ENCODE measurements around the gene NPR3. TPM values are rescaled to one million over a fixed set of nuclear protein-coding genes. Genes with fewer than 3 reads are reported as not detected.

The NPR3 gene
- total RNA-seq, 1 experiment from 2014 or later = 0.11 TPM

DNA sequence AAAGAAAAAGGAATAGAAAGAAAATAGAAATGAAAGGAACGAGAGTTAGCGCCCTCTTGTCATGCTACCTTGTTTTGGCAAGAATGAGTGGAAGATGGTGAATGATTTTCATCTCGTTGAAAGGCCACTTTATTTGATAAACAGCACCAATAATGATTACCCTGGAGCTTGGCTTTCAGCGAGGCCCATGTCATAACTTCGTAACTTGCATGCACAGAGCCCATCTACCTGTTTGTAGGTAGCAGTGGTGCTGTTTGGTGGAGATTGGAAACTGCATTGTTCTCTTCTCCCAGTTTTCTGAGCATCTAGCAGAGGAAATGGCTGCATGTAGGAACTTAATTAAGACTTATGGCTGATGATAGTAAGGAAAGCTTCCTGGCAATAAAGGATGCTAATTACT is 59.3 kb downstream of the NPR3 start:
- intact Hi-C loops (cut with micrococcal nuclease; ENCODE audit: unreplicated experiment) = no loop called here
- Histone ChIP-seq H3K4me1 (no peaks in the 10 kb centered on the region), H3K27me3 (replicated peaks; ENCODE audit: control insufficient read depth, insufficient read depth, low read length) (no peaks in the 10 kb centered on the region), H3K36me3 (ENCODE audit: control insufficient read depth, insufficient read depth, low read length) (no peaks in the 10 kb centered on the region), H3K9me3 (no peaks in the 10 kb centered on the region), H3K4me3 (ENCODE audit: low read depth, low read length) (no peak overlapping the region)
- DNase-seq = no peak
- H3K4me3 Mint-ChIP-seq (ENCODE audit: unreplicated experiment) = no peak overlapping the region
- no peak overlapping the region for H3K27ac Mint-ChIP-seq (ENCODE audit: unreplicated experiment)
- TF ChIP-seq, protein P1, sequence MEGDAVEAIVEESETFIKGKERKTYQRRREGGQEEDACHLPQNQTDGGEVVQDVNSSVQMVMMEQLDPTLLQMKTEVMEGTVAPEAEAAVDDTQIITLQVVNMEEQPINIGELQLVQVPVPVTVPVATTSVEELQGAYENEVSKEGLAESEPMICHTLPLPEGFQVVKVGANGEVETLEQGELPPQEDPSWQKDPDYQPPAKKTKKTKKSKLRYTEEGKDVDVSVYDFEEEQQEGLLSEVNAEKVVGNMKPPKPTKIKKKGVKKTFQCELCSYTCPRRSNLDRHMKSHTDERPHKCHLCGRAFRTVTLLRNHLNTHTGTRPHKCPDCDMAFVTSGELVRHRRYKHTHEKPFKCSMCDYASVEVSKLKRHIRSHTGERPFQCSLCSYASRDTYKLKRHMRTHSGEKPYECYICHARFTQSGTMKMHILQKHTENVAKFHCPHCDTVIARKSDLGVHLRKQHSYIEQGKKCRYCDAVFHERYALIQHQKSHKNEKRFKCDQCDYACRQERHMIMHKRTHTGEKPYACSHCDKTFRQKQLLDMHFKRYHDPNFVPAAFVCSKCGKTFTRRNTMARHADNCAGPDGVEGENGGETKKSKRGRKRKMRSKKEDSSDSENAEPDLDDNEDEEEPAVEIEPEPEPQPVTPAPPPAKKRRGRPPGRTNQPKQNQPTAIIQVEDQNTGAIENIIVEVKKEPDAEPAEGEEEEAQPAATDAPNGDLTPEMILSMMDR (IDR thresholded peaks at IDR 0.05; ENCODE audit: insufficient read depth in 1 of 2, low read depth in 1 of 2, low read length in 1 of 2, severe bottlenecking in 1 of 2, unreplicated experiment in 1 of 2) = no peak
- H3K9me3 Mint-ChIP-seq (ENCODE audit: unreplicated experiment) = no peaks in the 10 kb centered on the region
- H3K36me3 Mint-ChIP-seq (ENCODE audit: insufficient read depth, unreplicated experiment) = no peaks in the 10 kb centered on the region
- no peaks in the 10 kb centered on the region for H3K4me1 Mint-ChIP-seq (ENCODE audit: low read depth, unreplicated experiment)
- ChIA-PET POLR2A (no interaction called here), CTCF (no interaction called here)
- no TSS peak for BruUV-seq (replicated peaks)
- H3K27me3 Mint-ChIP-seq (ENCODE audit: insufficient read depth, unreplicated experiment) = peaks cover 17% of the 10 kb centered on the region

GRCh38 chr5:32771037-32771436 is 59.9 kb downstream of the NPR3 start:
- intact Hi-C loops (cut with micrococcal nuclease; ENCODE audit: unreplicated experiment) = no loop called here
- no peak for DNase-seq
- H3K36me3 Mint-ChIP-seq (ENCODE audit: insufficient read depth, unreplicated experiment) = no peaks in the 10 kb centered on the region
- no peaks in the 10 kb centered on the region for H3K4me1 Mint-ChIP-seq (ENCODE audit: low read depth, unreplicated experiment)
- H3K4me1 ChIP-seq = no peaks in the 10 kb centered on the region
- peaks cover 16% of the 10 kb centered on the region for H3K27me3 Mint-ChIP-seq (ENCODE audit: insufficient read depth, unreplicated experiment)
- no peaks in the 10 kb centered on the region for H3K27me3 ChIP-seq (replicated peaks; ENCODE audit: control insufficient read depth, insufficient read depth, low read length)
- POLR2A ChIA-PET = no interaction called here
- no peaks in the 10 kb centered on the region for H3K36me3 ChIP-seq (ENCODE audit: control insufficient read depth, insufficient read depth, low read length)
- no TSS peak for BruUV-seq (replicated peaks)
- H3K9me3 ChIP-seq = no peaks in the 10 kb centered on the region
- H3K4me3 ChIP-seq (ENCODE audit: low read depth, low read length) = no peak overlapping the region
- H3K4me3 Mint-ChIP-seq (ENCODE audit: unreplicated experiment) = no peak overlapping the region
- H3K9me3 Mint-ChIP-seq (ENCODE audit: unreplicated experiment) = no peaks in the 10 kb centered on the region
- TF ChIP-seq, protein P1 (IDR thresholded peaks at IDR 0.05; ENCODE audit: insufficient read depth in 1 of 2, low read depth in 1 of 2, low read length in 1 of 2, severe bottlenecking in 1 of 2, unreplicated experiment in 1 of 2) = no peak
- CTCF ChIA-PET = no interaction called here
- H3K27ac Mint-ChIP-seq (ENCODE audit: unreplicated experiment) = no peak overlapping the region

GRCh38 chr5:32773944-32774343 is 62.8 kb downstream of the NPR3 start:
- H3K27me3 Mint-ChIP-seq (ENCODE audit: insufficient read depth, unreplicated experiment) = peaks cover 12% of the 10 kb centered on the region
- no peaks in the 10 kb centered on the region for H3K9me3 ChIP-seq
- no peaks in the 10 kb centered on the region for H3K36me3 ChIP-seq (ENCODE audit: control insufficient read depth, insufficient read depth, low read length)
- CTCF ChIA-PET = no interaction called here
- H3K4me1 ChIP-seq = no peaks in the 10 kb centered on the region
- BruUV-seq (replicated peaks) = no TSS peak
- no peaks in the 10 kb centered on the region for H3K4me1 Mint-ChIP-seq (ENCODE audit: low read depth, unreplicated experiment)
- intact Hi-C loops (cut with micrococcal nuclease; ENCODE audit: unreplicated experiment) = no loop called here
- no peak overlapping the region for H3K4me3 Mint-ChIP-seq (ENCODE audit: unreplicated experiment)
- H3K36me3 Mint-ChIP-seq (ENCODE audit: insufficient read depth, unreplicated experiment) = no peaks in the 10 kb centered on the region
- no peak overlapping the region for H3K27ac Mint-ChIP-seq (ENCODE audit: unreplicated experiment)
- POLR2A ChIA-PET = no interaction called here
- H3K4me3 ChIP-seq (ENCODE audit: low read depth, low read length) = no peak overlapping the region
- H3K9me3 Mint-ChIP-seq (ENCODE audit: unreplicated experiment) = no peaks in the 10 kb centered on the region
- no peak for DNase-seq
- H3K27me3 ChIP-seq (replicated peaks; ENCODE audit: control insufficient read depth, insufficient read depth, low read length) = no peaks in the 10 kb centered on the region
- TF ChIP-seq, protein P1 (IDR thresholded peaks at IDR 0.05; ENCODE audit: insufficient read depth in 1 of 2, low read depth in 1 of 2, low read length in 1 of 2, severe bottlenecking in 1 of 2, unreplicated experiment in 1 of 2) = no peak

Measured in Caco-2 (cell line).